Stomach (tissue), 9 donors: ENCODE results near the gene MAGI2. TPM values are rescaled to one million over a fixed set of nuclear protein-coding genes. Genes with fewer than 3 reads are reported as not detected.

ENCODE experiments used
- DNase-seq, 2 donors: peaks; one replicate each; pipeline versions ENCODE4 v3.0.0 to v3.0.0-alpha.2; 2013 to 2019
- H3K27ac ChIP-seq, 5 donors: fragments of 200-600 bp in 4 of 5; sonication (generic) in 4 of 5; one replicate each; pipeline ENCODE4 v1.5.1; 2013 to 2019; ENCODE audit warnings: mild to moderate bottlenecking in 1 of 5, moderate library complexity in 1 of 5
- H3K27me3 ChIP-seq, 3 donors: fragments of 200-600 bp; sonication (generic); one replicate each; pipeline ENCODE4 v1.5.1; 2017 to 2019; ENCODE audit warnings: mixed run types in 1 of 3
- H3K36me3 ChIP-seq, 4 donors: fragments of 200-600 bp; sonication (generic); 1 replicate in 3 of 4; 2 replicates in 1 of 4; pipeline ENCODE4 v1.5.1; 2016 to 2019
- H3K4me1 ChIP-seq, 4 donors: fragments of 200-600 bp; sonication (generic); one replicate each; pipeline ENCODE4 v1.5.1; 2016 to 2019
- H3K4me3 ChIP-seq, 4 donors: fragments of 200-600 bp; sonication (generic) in 3 of 4; one replicate each; pipeline ENCODE4 v1.5.1; 2016 to 2019; ENCODE audit warnings: mild to moderate bottlenecking in 1 of 4
- H3K9me3 ChIP-seq, 4 donors: fragments of 200-600 bp; sonication (generic); one replicate each; pipeline ENCODE4 v1.5.1; 2016 to 2019
- CTCF ChIP-seq, 7 experiments: fragments of 450-650 bp in 4 of 7; fragments of 200-600 bp in 3 of 7; sonication (generic) in 3 of 7; IDR thresholded peaks; one replicate each; pipeline ENCODE4 v1.5.1; 2016 to 2019; ENCODE audit warnings: antibody characterized with exemption in 7 of 7, control low read depth in 2 of 7, mild to moderate bottlenecking in 1 of 7
- EP300 ChIP-seq: sonication (generic); formaldehyde crosslinking; IDR thresholded peaks from one replicate; pipeline ENCODE4 v1.6.1; 2017; ENCODE audit warnings: antibody characterized with exemption
- POLR2A ChIP-seq, 4 donors: fragments of 450-650 bp; IDR thresholded peaks; one replicate each; pipeline ENCODE4 v1.6.1; 2016; ENCODE audit warnings: antibody characterized with exemption in 4 of 4, control low read depth in 2 of 4, mild to moderate bottlenecking in 1 of 4, moderate library complexity in 1 of 4
- POLR2AphosphoS5 ChIP-seq, 3 donors: sonication (generic); formaldehyde crosslinking; IDR thresholded peaks; one replicate each; pipeline ENCODE4 v1.6.1; 2016; ENCODE audit warnings: antibody characterized with exemption in 3 of 3
- WGBS, 5 donors: extraction: QIAGEN DNeasy Blood & Tissue Kit in 3 of 5; methylation state at CpG; one replicate each; pipeline versions ENCODE4 v1.1.5 to v1.1.7; 2013 to 2018; 5-methylcytosine and 5-hydroxymethylcytosine counted together
- intact Hi-C: fragments of 100-400 bp; cut with DNase I; formaldehyde crosslinking; loops from one replicate; pipeline ENCODE4 v1.15.1; 2023; ENCODE audit warnings: low total_unique reads
- polyA plus RNA-seq, 3 donors: library from polyadenylated mRNA; stranded (reverse); fragments of 200-250 nt; gene quantifications; one replicate each; pipeline ENCODE4 v1.2.3, GENCODE V29; 2013
- total RNA-seq, 5 donors: library from RNA; depleted of rRNA; stranded (reverse); fragments of >200 nt; gene quantifications; one replicate each; pipeline versions ENCODE4 v1.1.0 to v1.2.3, GENCODE V29; 2014 to 2016
- donor health status: healthy with polysubstance abuse.
- donor health status: Bipolar disorder and iron deficiency.
- donor health status: healthy.

MAGI2 gene
- total and polyA plus RNA-seq, 8 donors = 0.92 to 53.9 (median 5.8) TPM

- H3K9me3 ChIP-seq = no peaks in the 10 kb centered on the region
- no peak overlapping the region for H3K27ac ChIP-seq
- intact Hi-C loops = no loop called here
- no peaks in the 10 kb centered on the region for H3K36me3 ChIP-seq
- H3K4me1 ChIP-seq = no peaks in the 10 kb centered on the region
- H3K4me3 ChIP-seq = no peak overlapping the region
- H3K27me3 ChIP-seq = no peaks in the 10 kb centered on the region
- no peak for TF ChIP-seq POLR2A (IDR thresholded peaks at IDR 0.05)
- TF ChIP-seq EP300 = no peak
- no peak for TF ChIP-seq CTCF (IDR thresholded peaks at IDR 0.05)
- DNase-seq = no peak
Observed at GRCh38 chr7:78996013-78996412, 457.5 kb downstream of the MAGI2 start.

- H3K36me3 ChIP-seq = no peaks in the 10 kb centered on the region
- H3K27me3 ChIP-seq = no peaks in the 10 kb centered on the region
- DNase-seq = no peak
- H3K4me1 ChIP-seq = no peaks in the 10 kb centered on the region
- H3K4me3 ChIP-seq = no peak overlapping the region
- no peak overlapping the region for H3K27ac ChIP-seq
- TF ChIP-seq POLR2AphosphoS5 (IDR thresholded peaks at IDR 0.05) (no peak), EP300 (no peak), POLR2A (IDR thresholded peaks at IDR 0.05) (no peak), CTCF (IDR thresholded peaks at IDR 0.05) (no peak)
- H3K9me3 ChIP-seq = no peaks in the 10 kb centered on the region
- intact Hi-C loops = no loop called here
Observed at GRCh38 chr7:78993341-78993740, 460.1 kb downstream of the MAGI2 start.

GRCh38 chr7:78985509-78985908 is 468.0 kb downstream of the MAGI2 start:
- TF ChIP-seq POLR2AphosphoS5 (IDR thresholded peaks at IDR 0.05) = no peak
- TF ChIP-seq CTCF (IDR thresholded peaks at IDR 0.05) = no peak
- no peak for TF ChIP-seq EP300
- no peak for TF ChIP-seq POLR2A (IDR thresholded peaks at IDR 0.05)
- H3K27ac ChIP-seq = no peak overlapping the region
- H3K36me3 ChIP-seq = no peaks in the 10 kb centered on the region
- intact Hi-C loops = no loop called here
- H3K9me3 ChIP-seq = no peaks in the 10 kb centered on the region
- 67 to 84% (median 81%) methylated on average over 3 of the region's 3 CpGs for WGBS, 5 donors
- no peaks in the 10 kb centered on the region for H3K27me3 ChIP-seq
- no peaks in the 10 kb centered on the region for H3K4me1 ChIP-seq
- DNase-seq = no peak
- no peak overlapping the region for H3K4me3 ChIP-seq

- Histone ChIP-seq H3K27ac (no peak overlapping the region), H3K36me3 (no peaks in the 10 kb centered on the region), H3K27me3 (no peaks in the 10 kb centered on the region), H3K9me3 (peaks cover 0 to 8% (median under 1%) of the 10 kb centered on the region in 4 donors), H3K4me3 (no peak overlapping the region), H3K4me1 (no peaks in the 10 kb centered on the region)
- intact Hi-C loops = no loop called here
- no peak for TF ChIP-seq CTCF (IDR thresholded peaks at IDR 0.05)
- DNase-seq = no peak
Observed at GRCh38 chr7:78983483-78983882, 470.0 kb downstream of the MAGI2 start.

GRCh38 chr7:78970440-78970916 is 483.0 kb downstream of the MAGI2 start:
- TF ChIP-seq POLR2AphosphoS5 (IDR thresholded peaks at IDR 0.05) = no peak
- TF ChIP-seq POLR2A (IDR thresholded peaks at IDR 0.05) = no peak
- no peak for TF ChIP-seq EP300
- TF ChIP-seq CTCF (IDR thresholded peaks at IDR 0.05) = no peak
- no peaks in the 10 kb centered on the region for H3K36me3 ChIP-seq
- no peak for DNase-seq

More at GRCh38 chr7:78970440-78970916, 483.0 kb downstream of the MAGI2 start:
- no peaks in the 10 kb centered on the region for H3K4me1 ChIP-seq
- H3K9me3 ChIP-seq = no peaks in the 10 kb centered on the region
- intact Hi-C loops = no loop called here
- H3K27me3 ChIP-seq = no peaks in the 10 kb centered on the region
- no peak overlapping the region for H3K27ac ChIP-seq
- no peak overlapping the region for H3K4me3 ChIP-seq
